GM12878 (cell line): ENCODE measurements around the gene USP36. TPM values are rescaled to one million over a fixed set of nuclear protein-coding genes. Genes with fewer than 3 reads are reported as not detected.

Experiments
- ATAC-seq: fragments of 200-7000 bp; cut with Tn5 transposase; 3 replicates; pipeline ENCODE4 v1.9.1; 2020; ENCODE audit warnings: mild to moderate bottlenecking, moderate library complexity
- BruUV-seq: library from RNA; stranded (reverse); fragments of 400-500 nt; replicated peaks from 2 replicates; lab custom pipeline; 2021; lab: Mats Ljungman, UMichigan
- CTCF ChIA-PET: fragments of 300-600 bp; sonication (Branson Sonifier 250); formaldehyde crosslinking; extraction: SDS; loops from one replicate; lab custom pipeline; 2021; ENCODE audit warnings: inconsistent platforms; lab: Yijun Ruan, JAX
- POLR2A ChIA-PET: fragments of 350-600 bp; formaldehyde crosslinking; extraction: SDS; loops from one replicate; lab custom pipeline; 2021; ENCODE audit warnings: inconsistent platforms; lab: Charles Lee
- RAD21 ChIA-PET: fragments of 300-600 bp; sonication (Branson Sonifier 250); formaldehyde crosslinking; loops from one replicate; lab custom pipeline; 2023; ENCODE audit warnings: antibody characterized with exemption; ENCODE audit not compliant: unreplicated experiment; lab: Charles Lee
- SMC1A ChIA-PET: fragments of 300-600 bp; sonication (Branson Sonifier 250); formaldehyde crosslinking; loops from one replicate; lab custom pipeline; 2023; ENCODE audit not compliant: unreplicated experiment, uncharacterized antibody; lab: Charles Lee
- DNase-seq: peaks from one replicate; pipeline ENCODE4 v3.0.0-alpha.2; 2011; ENCODE audit warnings: low read depth, low spot score
- FAIRE-seq: peaks from 3 replicates; lab custom pipeline; 2011; peaks lifted over from hg19 to GRCh38; lab: Jason Lieb, UNC
- H2AFZ ChIP-seq: 2 replicates; pipeline ENCODE4 v1.6.0; 2011; ENCODE audit warnings: low read depth, low read length, control low read depth; ENCODE audit not compliant: control insufficient read depth
- H3K27ac ChIP-seq: 2 replicates; pipeline ENCODE4 v1.5.1; 2011; ENCODE audit warnings: control low read depth; ENCODE audit not compliant: control insufficient read depth, insufficient read depth
- H3K27me3 ChIP-seq, 2 experiments: replicated peaks in 1 of 2; 2 replicates each; pipeline versions ENCODE4 v1.6.0 to v1.6.1; 2011; ENCODE audit warnings: low read length in 1 of 2; ENCODE audit not compliant: control insufficient read depth in 2 of 2, insufficient read depth in 2 of 2
- H3K36me3 ChIP-seq, 2 experiments: 2 replicates each; pipeline ENCODE4 v1.5.1; 2011; ENCODE audit warnings: low read length in 1 of 2; ENCODE audit not compliant: control insufficient read depth in 2 of 2, insufficient read depth in 2 of 2
- H3K4me1 ChIP-seq: 2 replicates; pipeline ENCODE4 v1.6.1; 2011; ENCODE audit warnings: mild to moderate bottlenecking, low read length, moderate library complexity, mixed read lengths; ENCODE audit not compliant: control insufficient read depth, insufficient read depth
- H3K4me2 ChIP-seq: 2 replicates; pipeline ENCODE4 v1.6.0; 2011; ENCODE audit warnings: control low read depth; ENCODE audit not compliant: control insufficient read depth, insufficient read depth
- H3K4me3 ChIP-seq: fragments of 200-600 bp; sonication (generic); 2 replicates; pipeline ENCODE4 v1.5.1; 2016
- H3K79me2 ChIP-seq: 2 replicates; pipeline ENCODE4 v1.6.0; 2011; ENCODE audit warnings: low read length; ENCODE audit not compliant: control insufficient read depth, insufficient read depth
- H3K9ac ChIP-seq: 2 replicates; pipeline ENCODE4 v1.8.0; 2011; ENCODE audit warnings: low read length, control low read depth, mixed read lengths; ENCODE audit not compliant: control insufficient read depth, insufficient read depth
- H3K9me3 ChIP-seq: replicated peaks from 3 replicates; pipeline ENCODE4 v1.5.1; 2011; ENCODE audit warnings: mild to moderate bottlenecking, low read length; ENCODE audit not compliant: control insufficient read depth, insufficient read depth
- H4K20me1 ChIP-seq: 2 replicates; pipeline ENCODE4 v1.6.0; 2011; ENCODE audit not compliant: control insufficient read depth, insufficient read depth
- BRCA1 ChIP-seq: IDR thresholded peaks from 2 replicates; pipeline ENCODE4 v1.6.1; 2011; ENCODE audit warnings: low read depth, low read length, improper control_type of control experiment
- CREB1 ChIP-seq: IDR thresholded peaks from 2 replicates; pipeline ENCODE4 v1.6.1; 2012; ENCODE audit warnings: low read depth, mild to moderate bottlenecking, inconsistent platforms
- EED ChIP-seq: sonication (generic); IDR thresholded peaks from 2 replicates; pipeline ENCODE4 v1.6.1; 2016; ENCODE audit warnings: antibody characterized with exemption, low read depth
- IRF4 ChIP-seq: IDR thresholded peaks from 2 replicates; pipeline ENCODE4 v1.6.1; 2011; ENCODE audit warnings: low read depth, low read length
- JUND ChIP-seq: IDR thresholded peaks from 2 replicates; pipeline ENCODE4 v1.6.1; 2012; ENCODE audit warnings: low read depth, mild to moderate bottlenecking, low read length, improper control_type of control experiment, moderate library complexity
- KDM1A ChIP-seq: fragments of 200-600 bp; sonication (generic); IDR thresholded peaks from 2 replicates; pipeline ENCODE4 v1.6.1; 2016; ENCODE audit warnings: borderline replicate concordance
- LARP7 ChIP-seq: fragments of 450-650 bp; IDR thresholded peaks from 2 replicates; pipeline ENCODE4 v1.6.1; 2017; ENCODE audit warnings: mild to moderate bottlenecking
- MXI1 ChIP-seq: fragments of 150-350 bp; IDR thresholded peaks from 2 replicates; pipeline ENCODE4 v1.6.1; 2011; ENCODE audit warnings: low read depth, mild to moderate bottlenecking, inconsistent platforms, low read length, improper control_type of control experiment
- NFIC ChIP-seq: IDR thresholded peaks from 2 replicates; pipeline ENCODE4 v1.6.1; 2012; ENCODE audit warnings: low read depth, mild to moderate bottlenecking, inconsistent platforms, low read length, moderate library complexity
- NR2C1 ChIP-seq: fragments of 450-650 bp; IDR thresholded peaks from 2 replicates; pipeline ENCODE4 v1.6.1; 2017; ENCODE audit warnings: antibody characterized with exemption, mild to moderate bottlenecking, moderate library complexity
- POU2F2 ChIP-seq: IDR thresholded peaks from 3 replicates; pipeline ENCODE4 v1.6.1; 2011; ENCODE audit warnings: low read depth, mild to moderate bottlenecking, low read length, borderline replicate concordance
- RCOR1 ChIP-seq: conservative IDR thresholded peaks from 2 replicates; pipeline ENCODE4 v1.6.1; 2012; ENCODE audit warnings: low read depth, low read length, improper control_type of control experiment
- RELA ChIP-seq: fragments of 450-650 bp; IDR thresholded peaks from 2 replicates; pipeline ENCODE4 v1.8.0; 2014; ENCODE audit warnings: borderline replicate concordance; ENCODE audit not compliant: partially characterized antibody
- SUZ12 ChIP-seq: fragments of 200-600 bp; sonication (generic); IDR thresholded peaks from one replicate; pipeline ENCODE4 v1.6.1; 2018; ENCODE audit warnings: antibody characterized with exemption, mild to moderate bottlenecking; ENCODE audit not compliant: unreplicated experiment
- TBL1XR1 ChIP-seq: IDR thresholded peaks from 2 replicates; pipeline ENCODE4 v1.6.1; 2012; ENCODE audit warnings: low read depth, low read length, improper control_type of control experiment
- TCF7 ChIP-seq: IDR thresholded peaks from 2 replicates; pipeline ENCODE4 v1.6.1; 2014; ENCODE audit warnings: antibody characterized with exemption, borderline replicate concordance
- ZNF217 ChIP-seq: fragments of 450-650 bp; IDR thresholded peaks from 2 replicates; pipeline ENCODE4 v1.6.1; 2017; ENCODE audit warnings: antibody characterized with exemption, mild to moderate bottlenecking
- ZNF24 ChIP-seq: fragments of 450-650 bp; IDR thresholded peaks from 2 replicates; pipeline ENCODE4 v1.6.1; 2017; ENCODE audit warnings: antibody characterized with exemption, mild to moderate bottlenecking
- ZNF622 ChIP-seq: fragments of 450-650 bp; IDR thresholded peaks from 2 replicates; pipeline ENCODE4 v1.6.1; 2017; ENCODE audit warnings: mild to moderate bottlenecking, inconsistent platforms
- WGBS: methylation state at CpG from one replicate; pipeline ENCODE4 v1.1.6; 2016; ENCODE audit warnings: low lambda C conversion rate; ENCODE audit not compliant: insufficient replicate concordance, insufficient coverage; ENCODE audit errors: missing lambda C conversion rate; 5-methylcytosine and 5-hydroxymethylcytosine counted together
- in situ Hi-C: fragments of 300-500 bp; cut with MboI; formaldehyde crosslinking; loops from 9 replicates; pipeline ENCODE4 v1.14.3; 2018; ENCODE audit warnings: mixed read lengths
- intact Hi-C: fragments of 100-400 bp; cut with micrococcal nuclease; formaldehyde crosslinking; loops from one replicate; pipeline ENCODE4 v1.14.2; 2022; ENCODE audit not compliant: unreplicated experiment
- polyA plus RNA-seq, 11 experiments: library from polyadenylated mRNA; depleted of rRNA in 4 of 11; unstranded in 6 of 11; stranded (reverse) in 5 of 11; fragments of >200 nt; fragmentation: Nextera tagmentation in 4 of 11; fragmentation: Illumina TruSeq in 1 of 11; extraction: Ambion mirVana in 4 of 11; extraction: Trizol in 1 of 11; gene quantifications; 1 replicate in 1 of 11; 2 replicates in 10 of 11; pipeline versions ENCODE4 v1.2.1 to v1.2.3, GENCODE V29; 2011 to 2016; ENCODE audit warnings: inconsistent platforms in 2 of 11, missing spikeins in 2 of 11, low read depth in 1 of 11
- total RNA-seq, 4 experiments: library from RNA; depleted of rRNA in 3 of 4; stranded (reverse); fragments of >200 nt in 3 of 4; fragmentation: Illumina TruSeq in 1 of 4; extraction: Trizol in 1 of 4; gene quantifications; 2 replicates each; pipeline versions ENCODE4 v1.2.1 to v1.2.3, GENCODE V29; 2013 to 2021
- TF ChIP-seq, protein P1 (sequence below): fragments of 450-650 bp; IDR thresholded peaks from 2 replicates; pipeline ENCODE4 v1.6.1; 2018; ENCODE audit warnings: mild to moderate bottlenecking, low read depth, moderate library complexity; ENCODE audit not compliant: partially characterized antibody
- TF ChIP-seq, protein P2 (sequence below): IDR thresholded peaks from 2 replicates; pipeline ENCODE4 v1.6.1; 2012; ENCODE audit warnings: low read depth, low read length, improper control_type of control experiment

USP36 gene
- total and polyA plus RNA-seq, 10 of the 15 experiments (the other 5 are each of a cell fraction or from before 2014, with no cell fraction given): 7.2 to 65.7 (median 33.6) TPM

DNA sequence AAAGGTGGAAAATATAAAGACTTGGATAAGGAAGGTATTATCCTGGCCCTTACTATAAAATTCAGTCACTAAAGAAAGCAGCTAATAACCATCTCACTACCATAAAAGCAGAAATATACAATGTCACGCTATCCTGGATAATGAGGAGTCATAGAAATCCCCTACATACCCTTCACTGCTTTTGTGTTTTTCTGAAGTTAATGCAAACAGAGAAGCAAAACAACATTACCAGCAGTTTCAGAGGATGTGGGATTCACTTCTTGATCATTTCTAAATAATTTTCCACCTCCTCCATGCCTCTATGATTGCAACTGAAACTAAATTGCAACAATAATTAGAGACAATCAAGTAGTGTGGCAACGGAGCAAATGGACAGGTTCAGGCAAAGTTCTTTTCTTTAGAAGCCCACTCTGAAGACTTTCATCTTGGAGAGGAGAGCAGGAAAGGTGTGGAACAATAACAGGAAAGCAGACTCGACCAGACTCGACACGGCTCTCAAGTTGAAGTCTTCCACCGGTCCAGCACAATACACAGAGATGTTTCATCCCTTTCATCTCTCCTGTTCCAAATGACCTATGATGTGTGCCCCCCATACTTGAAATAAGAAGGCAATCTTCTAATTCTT is 68.7 kb downstream of the USP36 start:
- H3K27ac ChIP-seq: peak overlapping the region; percentile 97
- in situ Hi-C loops: no loop called here
- CTCF ChIA-PET: interaction anchor here (0.8 to 7.0 kb wide), 4 partner anchors 12 to 65 kb away, joined by 3 to 76 read pairs (median 6); no protein-coding TSS in a partner anchor
- BruUV-seq: no TSS peak
- SMC1A ChIA-PET: interaction anchor here (1.1 to 6.4 kb wide), 8 partner anchors 14 to 64 kb away, joined by 3 to 52 read pairs (median 4); no protein-coding TSS in a partner anchor
- RAD21 ChIA-PET: interaction anchor here (0.8 to 3.5 kb wide), 13 partner anchors 8 to 66 kb away, joined by 3 to 24 read pairs (median 4); partner anchors contain the start of gene CYTH1
- no peaks in the 10 kb centered on the region for H3K27me3 ChIP-seq
- peak; percentile 65 for FAIRE-seq
- peak overlapping the region; percentile 77 for H3K9ac ChIP-seq
- peaks cover 97% of the 10 kb centered on the region for H3K79me2 ChIP-seq
- peak overlapping the region; percentile 51 for H3K4me3 ChIP-seq
- no peaks in the 10 kb centered on the region for H3K9me3 ChIP-seq
- H4K20me1 ChIP-seq: no peaks in the 10 kb centered on the region; the same call in 1 of the 2 replicates
- WGBS: under 1% methylated on average over 6 of the region's 6 CpGs
- peak; percentile 82 for DNase-seq
- intact Hi-C loops: no loop called here
- H3K36me3 ChIP-seq: peaks cover 0 to 8% of the 10 kb centered on the region in 2 experiments; a peak in 2 of 4 replicates
- H3K4me1 ChIP-seq: peaks cover 61% of the 10 kb centered on the region
- POLR2A ChIA-PET: interaction anchor here (0.6 to 12.8 kb wide), 10 partner anchors 8 to 1777 kb away, joined by 3 to 131 read pairs (median 6); no protein-coding TSS in a partner anchor
- no peak overlapping the region for H2AFZ ChIP-seq
- peak overlapping the region; percentile 85 for H3K4me2 ChIP-seq
- peak; percentile 46 for ATAC-seq
- no peak for TF ChIP-seq CREB1
- TF ChIP-seq ZNF24: no peak
- TF ChIP-seq RELA: peak; percentile 86
- TF ChIP-seq KDM1A: no peak
- TF ChIP-seq, protein P1, sequence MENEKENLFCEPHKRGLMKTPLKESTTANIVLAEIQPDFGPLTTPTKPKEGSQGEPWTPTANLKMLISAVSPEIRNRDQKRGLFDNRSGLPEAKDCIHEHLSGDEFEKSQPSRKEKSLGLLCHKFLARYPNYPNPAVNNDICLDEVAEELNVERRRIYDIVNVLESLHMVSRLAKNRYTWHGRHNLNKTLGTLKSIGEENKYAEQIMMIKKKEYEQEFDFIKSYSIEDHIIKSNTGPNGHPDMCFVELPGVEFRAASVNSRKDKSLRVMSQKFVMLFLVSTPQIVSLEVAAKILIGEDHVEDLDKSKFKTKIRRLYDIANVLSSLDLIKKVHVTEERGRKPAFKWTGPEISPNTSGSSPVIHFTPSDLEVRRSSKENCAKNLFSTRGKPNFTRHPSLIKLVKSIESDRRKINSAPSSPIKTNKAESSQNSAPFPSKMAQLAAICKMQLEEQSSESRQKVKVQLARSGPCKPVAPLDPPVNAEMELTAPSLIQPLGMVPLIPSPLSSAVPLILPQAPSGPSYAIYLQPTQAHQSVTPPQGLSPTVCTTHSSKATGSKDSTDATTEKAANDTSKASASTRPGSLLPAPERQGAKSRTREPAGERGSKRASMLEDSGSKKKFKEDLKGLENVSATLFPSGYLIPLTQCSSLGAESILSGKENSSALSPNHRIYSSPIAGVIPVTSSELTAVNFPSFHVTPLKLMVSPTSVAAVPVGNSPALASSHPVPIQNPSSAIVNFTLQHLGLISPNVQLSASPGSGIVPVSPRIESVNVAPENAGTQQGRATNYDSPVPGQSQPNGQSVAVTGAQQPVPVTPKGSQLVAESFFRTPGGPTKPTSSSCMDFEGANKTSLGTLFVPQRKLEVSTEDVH: no peak
- no peak for TF ChIP-seq LARP7
- 0 out of 2 replicates have a peak, but pooled peaks have one; percentile 30 for TF ChIP-seq IRF4
- no peak for TF ChIP-seq RCOR1
- no peak for TF ChIP-seq JUND
- TF ChIP-seq ZNF622: no peak
- TF ChIP-seq TCF7: peak; percentile 61; the same call in 1 of the 2 replicates
- no peak for TF ChIP-seq SUZ12
- no peak for TF ChIP-seq ZNF217
- no peak for TF ChIP-seq BRCA1
- TF ChIP-seq MXI1: no peak
- TF ChIP-seq POU2F2: no peak; the same call in 2 of the 3 replicates
- TF ChIP-seq, protein P2, sequence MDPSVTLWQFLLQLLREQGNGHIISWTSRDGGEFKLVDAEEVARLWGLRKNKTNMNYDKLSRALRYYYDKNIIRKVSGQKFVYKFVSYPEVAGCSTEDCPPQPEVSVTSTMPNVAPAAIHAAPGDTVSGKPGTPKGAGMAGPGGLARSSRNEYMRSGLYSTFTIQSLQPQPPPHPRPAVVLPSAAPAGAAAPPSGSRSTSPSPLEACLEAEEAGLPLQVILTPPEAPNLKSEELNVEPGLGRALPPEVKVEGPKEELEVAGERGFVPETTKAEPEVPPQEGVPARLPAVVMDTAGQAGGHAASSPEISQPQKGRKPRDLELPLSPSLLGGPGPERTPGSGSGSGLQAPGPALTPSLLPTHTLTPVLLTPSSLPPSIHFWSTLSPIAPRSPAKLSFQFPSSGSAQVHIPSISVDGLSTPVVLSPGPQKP: no peak
- peak; percentile 94 for TF ChIP-seq NFIC
- TF ChIP-seq NR2C1: no peak
- TF ChIP-seq TBL1XR1: no peak
- peak; percentile 85 for TF ChIP-seq EED
